Naive B cell (primary cell): ENCODE results near the gene WNT5B. TPM values are rescaled to one million over a fixed set of nuclear protein-coding genes. Genes with fewer than 3 reads are reported as not detected.

ENCODE experiments used
- ATAC-seq, 2 donors: fragments of 150-1000 bp; cut with Tn5 transposase; 2 replicates each; pipeline ENCODE4 v1.10.0; 2021; ENCODE audit warnings: low read depth in 2 of 2, mild to moderate bottlenecking in 2 of 2, moderate library complexity in 2 of 2
- DNase-seq: peaks from one replicate; pipeline ENCODE4 v3.0.0; 2022
- H3K27ac Mint-ChIP-seq, 6 donors: one replicate each; pipeline ENCODE4 v1.8.0; 2020 to 2022; ENCODE audit warnings: mild to moderate bottlenecking in 6 of 6, mixed read lengths in 6 of 6, moderate library complexity in 5 of 6, inconsistent platforms in 2 of 6
- H3K27me3 Mint-ChIP-seq, 3 donors: one replicate each; pipeline ENCODE4 v1.8.0; 2021 to 2022; ENCODE audit warnings: mixed read lengths in 3 of 3, mild to moderate bottlenecking in 1 of 3
- H3K36me3 Mint-ChIP-seq, 2 donors: one replicate each; pipeline ENCODE4 v1.8.0; 2020 to 2022; ENCODE audit warnings: mixed read lengths in 2 of 2, inconsistent platforms in 1 of 2, mild to moderate bottlenecking in 1 of 2
- H3K4me1 Mint-ChIP-seq, 3 donors: one replicate each; pipeline ENCODE4 v1.8.0; 2020 to 2022; ENCODE audit warnings: mixed read lengths in 3 of 3, inconsistent platforms in 1 of 3, mild to moderate bottlenecking in 1 of 3, moderate library complexity in 1 of 3
- H3K4me3 Mint-ChIP-seq, 8 donors: one replicate each; pipeline ENCODE4 v1.8.0; 2020 to 2022; ENCODE audit warnings: mild to moderate bottlenecking in 8 of 8, mixed read lengths in 8 of 8, moderate library complexity in 8 of 8, inconsistent platforms in 2 of 8
- H3K9me3 Mint-ChIP-seq, 7 donors: one replicate each; pipeline ENCODE4 v1.8.0; 2020 to 2022; ENCODE audit warnings: mixed read lengths in 7 of 7, mild to moderate bottlenecking in 5 of 7, inconsistent platforms in 2 of 7, moderate library complexity in 1 of 7
- polyA plus RNA-seq, 6 donors: library from polyadenylated mRNA; unstranded; fragments of 300-500 nt; fragmentation: Illumina TruSeq; gene quantifications; one replicate each; pipeline ENCODE4 v1.2.3, GENCODE V29; 2021; ENCODE audit warnings: low read depth in 6 of 6

Gene WNT5B
- polyA plus RNA-seq, 6 donors from 2014 or later, result not detected

- H3K36me3 Mint-ChIP-seq, result no peaks in the 10 kb centered on the region
- no peak for DNase-seq
- no peaks in the 10 kb centered on the region for H3K9me3 Mint-ChIP-seq
- ATAC-seq, result no peak
- H3K4me3 Mint-ChIP-seq, result no peak overlapping the region
- peaks cover 0 to under 1% (median 0%) of the 10 kb centered on the region in 3 donors for H3K27me3 Mint-ChIP-seq
- peaks cover 0 to 10% (median 6%) of the 10 kb centered on the region in 3 donors for H3K4me1 Mint-ChIP-seq
- H3K27ac Mint-ChIP-seq, result no peak overlapping the region
These were observed 27.9 kb downstream of the WNT5B start for GRCh38 chr12:1656902-1657301.

GRCh38 chr12:1657688-1658087, 28.7 kb downstream of the WNT5B start:
- H3K27ac Mint-ChIP-seq, result no peak overlapping the region
- no peaks in the 10 kb centered on the region for H3K36me3 Mint-ChIP-seq
- peaks cover 2 to 10% (median 2%) of the 10 kb centered on the region in 3 donors for H3K4me1 Mint-ChIP-seq
- no peak for DNase-seq
- H3K9me3 Mint-ChIP-seq, result no peaks in the 10 kb centered on the region
- no peaks in the 10 kb centered on the region for H3K27me3 Mint-ChIP-seq
- no peak overlapping the region for H3K4me3 Mint-ChIP-seq
- no peak for ATAC-seq

GRCh38 chr12:1660304-1661187, 31.5 kb downstream of the WNT5B start:
- Mint-ChIP-seq H3K4me1 (peaks cover 11 to 17% (median 12%) of the 10 kb centered on the region in 3 donors), H3K36me3 (no peaks in the 10 kb centered on the region), H3K27ac (peak overlapping the region in 5 of 6 donors; percentile 9 to 84 (median 47)), H3K9me3 (peaks cover 0 to 4% (median 0%) of the 10 kb centered on the region in 7 donors), H3K27me3 (no peaks in the 10 kb centered on the region), H3K4me3 (peak overlapping the region in 7 of 8 donors; percentile 7 to 83 (median 42))
- DNase-seq, result no peak
- ATAC-seq, result no peak

GRCh38 chr12:1661553-1662335, 32.7 kb downstream of the WNT5B start:
- H3K27me3 Mint-ChIP-seq, result no peaks in the 10 kb centered on the region
- peak; percentile 83 to 88 for ATAC-seq
- peak; percentile 69 for DNase-seq

GRCh38 chr12:1662761-1663439, 33.9 kb downstream of the WNT5B start:
- peaks cover 0 to 4% (median 0%) of the 10 kb centered on the region in 7 donors for H3K9me3 Mint-ChIP-seq
- ATAC-seq, result no peak
- no peaks in the 10 kb centered on the region for H3K36me3 Mint-ChIP-seq
- H3K4me1 Mint-ChIP-seq, result peaks cover 11 to 29% (median 18%) of the 10 kb centered on the region in 3 donors
- no peaks in the 10 kb centered on the region for H3K27me3 Mint-ChIP-seq
- peak; percentile 9 for DNase-seq
- peak overlapping the region in 4 of 6 donors; percentile 49 to 96 (median 76) for H3K27ac Mint-ChIP-seq
- peak overlapping the region; percentile 56 to 90 (median 83) for H3K4me3 Mint-ChIP-seq

More at GRCh38 chr12:1661553-1662335, 32.7 kb downstream of the WNT5B start:
- Mint-ChIP-seq H3K36me3 (no peaks in the 10 kb centered on the region), H3K4me1 (peaks cover 11 to 22% (median 13%) of the 10 kb centered on the region in 3 donors), H3K4me3 (peak overlapping the region; percentile 67 to 93 (median 86)), H3K9me3 (peaks cover 0 to 4% (median 0%) of the 10 kb centered on the region in 7 donors), H3K27ac (peak overlapping the region in 3 of 6 donors; percentile 72 to 88 (median 76))

GRCh38 chr12:1663440-1664132, 34.6 kb downstream of the WNT5B start:
- Mint-ChIP-seq H3K4me1 (peaks cover 14 to 32% (median 22%) of the 10 kb centered on the region in 3 donors), H3K4me3 (peak overlapping the region; percentile 3 to 90 (median 80)), H3K36me3 (no peaks in the 10 kb centered on the region), H3K27me3 (no peaks in the 10 kb centered on the region), H3K9me3 (peaks cover 0 to 4% (median 0%) of the 10 kb centered on the region in 7 donors), H3K27ac (peak overlapping the region in 5 of 6 donors; percentile 48 to 94 (median 73))
- no peak for DNase-seq
- ATAC-seq, result no peak

GRCh38 chr12:1665366-1665765, 36.3 kb downstream of the WNT5B start:
- DNase-seq (no peak), ATAC-seq (no peak)
- H3K36me3 Mint-ChIP-seq, result no peaks in the 10 kb centered on the region
- no peak overlapping the region for H3K27ac Mint-ChIP-seq
- peaks cover 18 to 36% (median 31%) of the 10 kb centered on the region in 3 donors for H3K4me1 Mint-ChIP-seq
- peak overlapping the region in 1 of 8 donors; percentile 78 for H3K4me3 Mint-ChIP-seq
- no peaks in the 10 kb centered on the region for H3K27me3 Mint-ChIP-seq
- peaks cover 0 to 4% (median 0%) of the 10 kb centered on the region in 7 donors for H3K9me3 Mint-ChIP-seq

- H3K4me3 Mint-ChIP-seq, result peak overlapping the region in 1 of 8 donors; percentile 25
- peaks cover 0 to 4% (median 0%) of the 10 kb centered on the region in 7 donors for H3K9me3 Mint-ChIP-seq
- H3K4me1 Mint-ChIP-seq, result peaks cover 18 to 35% (median 31%) of the 10 kb centered on the region in 3 donors
- no peak overlapping the region for H3K27ac Mint-ChIP-seq
- no peak for DNase-seq
- no peak for ATAC-seq
- H3K27me3 Mint-ChIP-seq, result no peaks in the 10 kb centered on the region
- H3K36me3 Mint-ChIP-seq, result no peaks in the 10 kb centered on the region
These were observed 37.2 kb downstream of the WNT5B start for GRCh38 chr12:1666215-1666614.

GRCh38 chr12:1666685-1667162, 37.7 kb downstream of the WNT5B start:
- no peak for DNase-seq
- H3K36me3 Mint-ChIP-seq, result no peaks in the 10 kb centered on the region
- H3K4me3 Mint-ChIP-seq, result peak overlapping the region in 2 of 8 donors; percentile 10
- no peaks in the 10 kb centered on the region for H3K27me3 Mint-ChIP-seq
- H3K4me1 Mint-ChIP-seq, result peaks cover 18 to 35% (median 31%) of the 10 kb centered on the region in 3 donors
- peak overlapping the region in 2 of 6 donors; percentile 88 to 89 for H3K27ac Mint-ChIP-seq
- H3K9me3 Mint-ChIP-seq, result peaks cover 0 to 4% (median 0%) of the 10 kb centered on the region in 7 donors
- ATAC-seq, result no peak

- no peak for ATAC-seq
- H3K27me3 Mint-ChIP-seq, result no peaks in the 10 kb centered on the region
- no peak for DNase-seq
- H3K27ac Mint-ChIP-seq, result peak overlapping the region in 4 of 6 donors; percentile 2 to 65 (median 26)
- H3K4me1 Mint-ChIP-seq, result peaks cover 7 to 23% (median 20%) of the 10 kb centered on the region in 3 donors
- H3K9me3 Mint-ChIP-seq, result peaks cover 0 to 2% (median 0%) of the 10 kb centered on the region in 7 donors
- no peaks in the 10 kb centered on the region for H3K36me3 Mint-ChIP-seq
- peak overlapping the region in 6 of 8 donors; percentile 28 to 74 (median 54) for H3K4me3 Mint-ChIP-seq
These were observed 40.0 kb downstream of the WNT5B start for GRCh38 chr12:1668833-1669543.

- Mint-ChIP-seq H3K27me3 (no peaks in the 10 kb centered on the region), H3K4me3 (peak overlapping the region in 1 of 8 donors; percentile 50)
These were observed 41.6 kb downstream of the WNT5B start for GRCh38 chr12:1670358-1671268.

More at GRCh38 chr12:1670358-1671268, 41.6 kb downstream of the WNT5B start:
- Mint-ChIP-seq H3K27ac (peak overlapping the region in 2 of 6 donors; percentile 12 to 15), H3K36me3 (no peaks in the 10 kb centered on the region), H3K9me3 (peaks cover 0 to 2% (median 0%) of the 10 kb centered on the region in 7 donors), H3K4me1 (peaks cover 7 to 23% (median 19%) of the 10 kb centered on the region in 3 donors)
- ATAC-seq, result no peak
- no peak for DNase-seq
